Measurements from ENCODE around the gene GALNT6. TPM values are rescaled to one million over a fixed set of nuclear protein-coding genes. Genes with fewer than 3 reads are reported as not detected.

GALNT6 gene
- total and polyA plus RNA-seq, 9 of the 15 experiments (the other 6 are each of a cell fraction or from before 2014, with no cell fraction given), result 1.5 to 8.6 (median 5.1) TPM

Other genes starting within 250 kb of the GALNT6 start
Only the 7 nearest of the 8 such genes appear.
- 0.36 and 1.3 TPM in 2 replicates for gene POU6F1, start 173.3 kb downstream of the GALNT6 start, total RNA-seq (2014; rRNA removed)
- 1.4 and 2.0 TPM in 2 replicates for gene POU6F1, start 173.3 kb downstream of the GALNT6 start, total RNA-seq (2014; rRNA removed; fragmentation: Illumina TruSeq; extraction: Trizol)
- 0.98 and 1.1 TPM in 2 replicates for gene POU6F1, start 173.3 kb downstream of the GALNT6 start, total RNA-seq (2015; rRNA removed; fragmentation: Illumina TruSeq; extraction: Trizol)
- 3.3 and 4.0 TPM in 2 replicates for gene POU6F1, start 173.3 kb downstream of the GALNT6 start, total RNA-seq (2021)
- 3.0 and 3.4 TPM in 2 replicates for gene POU6F1, start 173.3 kb downstream of the GALNT6 start, polyA plus RNA-seq (2011; rRNA removed)
- gene POU6F1, start 173.3 kb downstream of the GALNT6 start, polyA plus RNA-seq (2014; fragmentation: Illumina TruSeq; extraction: Trizol), result 1.1 and 1.4 TPM in 2 replicates
- under 1 TPM; 0.14 to 0.25 TPM for gene POU6F1, start 173.3 kb downstream of the GALNT6 start, polyA plus RNA-seq (2014; fragmentation: Nextera tagmentation; extraction: Ambion mirVana)
- 0.78 and 1.4 TPM in 2 replicates for gene POU6F1, start 173.3 kb downstream of the GALNT6 start, polyA plus RNA-seq (2014; rRNA removed)
- gene DAZAP2, start 152.6 kb downstream of the GALNT6 start, total RNA-seq (2014; rRNA removed), result 111 and 116 TPM in 2 replicates
- 144 and 149 TPM in 2 replicates for gene DAZAP2, start 152.6 kb downstream of the GALNT6 start, total RNA-seq (2014; rRNA removed; fragmentation: Illumina TruSeq; extraction: Trizol)
- gene DAZAP2, start 152.6 kb downstream of the GALNT6 start, total RNA-seq (2015; rRNA removed; fragmentation: Illumina TruSeq; extraction: Trizol), result 194 and 195 TPM in 2 replicates
- 129 and 132 TPM in 2 replicates for gene DAZAP2, start 152.6 kb downstream of the GALNT6 start, total RNA-seq (2021)
- 329 and 342 TPM in 2 replicates for gene DAZAP2, start 152.6 kb downstream of the GALNT6 start, polyA plus RNA-seq (2011; rRNA removed)
- 276 and 289 TPM in 2 replicates for gene DAZAP2, start 152.6 kb downstream of the GALNT6 start, polyA plus RNA-seq (2014; fragmentation: Illumina TruSeq; extraction: Trizol)
- 100 to 1,000 TPM; 364 to 668 TPM for gene DAZAP2, start 152.6 kb downstream of the GALNT6 start, polyA plus RNA-seq (2014; fragmentation: Nextera tagmentation; extraction: Ambion mirVana)
- gene DAZAP2, start 152.6 kb downstream of the GALNT6 start, polyA plus RNA-seq (2014; rRNA removed), result 227 and 282 TPM in 2 replicates
- gene SMAGP, start 121.0 kb downstream of the GALNT6 start, total RNA-seq (2014; rRNA removed), result 23.1 and 26.4 TPM in 2 replicates
- 26.5 and 31.6 TPM in 2 replicates for gene SMAGP, start 121.0 kb downstream of the GALNT6 start, total RNA-seq (2014; rRNA removed; fragmentation: Illumina TruSeq; extraction: Trizol)
- 24.9 and 25.3 TPM in 2 replicates for gene SMAGP, start 121.0 kb downstream of the GALNT6 start, total RNA-seq (2015; rRNA removed; fragmentation: Illumina TruSeq; extraction: Trizol)
- gene SMAGP, start 121.0 kb downstream of the GALNT6 start, total RNA-seq (2021), result 29.7 and 35.9 TPM in 2 replicates
- 52.2 and 62.3 TPM in 2 replicates for gene SMAGP, start 121.0 kb downstream of the GALNT6 start, polyA plus RNA-seq (2011; rRNA removed)
- 45.9 and 53.9 TPM in 2 replicates for gene SMAGP, start 121.0 kb downstream of the GALNT6 start, polyA plus RNA-seq (2014; fragmentation: Illumina TruSeq; extraction: Trizol)
- 10 to 100 TPM; 26.0 to 29.9 TPM for gene SMAGP, start 121.0 kb downstream of the GALNT6 start, polyA plus RNA-seq (2014; fragmentation: Nextera tagmentation; extraction: Ambion mirVana)
- 33.6 and 35.3 TPM in 2 replicates for gene SMAGP, start 121.0 kb downstream of the GALNT6 start, polyA plus RNA-seq (2014; rRNA removed)
- 0.20 TPM in 1 of 2 replicates, not detected in the other for gene BIN2, start 67.2 kb downstream of the GALNT6 start, total RNA-seq (2014; rRNA removed)
- gene BIN2, start 67.2 kb downstream of the GALNT6 start, total RNA-seq (2014; rRNA removed; fragmentation: Illumina TruSeq; extraction: Trizol), result 0.18 and 0.38 TPM in 2 replicates
- 0.22 and 0.23 TPM in 2 replicates for gene BIN2, start 67.2 kb downstream of the GALNT6 start, total RNA-seq (2015; rRNA removed; fragmentation: Illumina TruSeq; extraction: Trizol)
- 0.29 and 0.45 TPM in 2 replicates for gene BIN2, start 67.2 kb downstream of the GALNT6 start, total RNA-seq (2021)
- gene BIN2, start 67.2 kb downstream of the GALNT6 start, polyA plus RNA-seq (2011; rRNA removed), result 0.20 and 0.28 TPM in 2 replicates
- gene BIN2, start 67.2 kb downstream of the GALNT6 start, polyA plus RNA-seq (2014; fragmentation: Illumina TruSeq; extraction: Trizol), result 0.33 and 0.39 TPM in 2 replicates
- gene BIN2, start 67.2 kb downstream of the GALNT6 start, polyA plus RNA-seq (2014; fragmentation: Nextera tagmentation; extraction: Ambion mirVana), result under 1 TPM; 0.04 to 0.11 TPM
- 0.28 and 0.30 TPM in 2 replicates for gene BIN2, start 67.2 kb downstream of the GALNT6 start, polyA plus RNA-seq (2014; rRNA removed)
- gene CELA1, start 44.7 kb downstream of the GALNT6 start, total RNA-seq (2014; rRNA removed), result not detected in 2 replicates
- gene CELA1, start 44.7 kb downstream of the GALNT6 start, total RNA-seq (2014; rRNA removed; fragmentation: Illumina TruSeq; extraction: Trizol), result not detected in 2 replicates
- not detected in 2 replicates for gene CELA1, start 44.7 kb downstream of the GALNT6 start, total RNA-seq (2015; rRNA removed; fragmentation: Illumina TruSeq; extraction: Trizol)
- gene CELA1, start 44.7 kb downstream of the GALNT6 start, total RNA-seq (2021), result 0.22 TPM in 1 of 2 replicates, not detected in the other
- not detected in 2 replicates for gene CELA1, start 44.7 kb downstream of the GALNT6 start, polyA plus RNA-seq (2011; rRNA removed)
- not detected in 2 replicates for gene CELA1, start 44.7 kb downstream of the GALNT6 start, polyA plus RNA-seq (2014; fragmentation: Illumina TruSeq; extraction: Trizol)
- under 1 TPM; 0.06 to 0.27 TPM for gene CELA1, start 44.7 kb downstream of the GALNT6 start, polyA plus RNA-seq (2014; fragmentation: Nextera tagmentation; extraction: Ambion mirVana)
- gene CELA1, start 44.7 kb downstream of the GALNT6 start, polyA plus RNA-seq (2014; rRNA removed), result not detected in 2 replicates
- 0.04 and 1.5 TPM in 2 replicates for gene SLC4A8, start 33.4 kb upstream of the GALNT6 start, total RNA-seq (2014; rRNA removed)
- gene SLC4A8, start 33.4 kb upstream of the GALNT6 start, total RNA-seq (2014; rRNA removed; fragmentation: Illumina TruSeq; extraction: Trizol), result 0.04 and 0.06 TPM in 2 replicates
- 0.07 and 0.41 TPM in 2 replicates for gene SLC4A8, start 33.4 kb upstream of the GALNT6 start, total RNA-seq (2015; rRNA removed; fragmentation: Illumina TruSeq; extraction: Trizol)
- not detected in 2 replicates for gene SLC4A8, start 33.4 kb upstream of the GALNT6 start, total RNA-seq (2021)
- gene SLC4A8, start 33.4 kb upstream of the GALNT6 start, polyA plus RNA-seq (2011; rRNA removed), result 0.35 and 0.62 TPM in 2 replicates
- 0.15 and 0.25 TPM in 2 replicates for gene SLC4A8, start 33.4 kb upstream of the GALNT6 start, polyA plus RNA-seq (2014; fragmentation: Illumina TruSeq; extraction: Trizol)
- gene SLC4A8, start 33.4 kb upstream of the GALNT6 start, polyA plus RNA-seq (2014; fragmentation: Nextera tagmentation; extraction: Ambion mirVana), result under 1 TPM in 1 of 2 experiments, not detected in 1; 0.06 TPM
- 0.12 and 0.24 TPM in 2 replicates for gene SLC4A8, start 33.4 kb upstream of the GALNT6 start, polyA plus RNA-seq (2014; rRNA removed)
- gene SCN8A, start 199.8 kb upstream of the GALNT6 start, total RNA-seq (2014; rRNA removed), result 0.20 and 0.23 TPM in 2 replicates
- gene SCN8A, start 199.8 kb upstream of the GALNT6 start, total RNA-seq (2014; rRNA removed; fragmentation: Illumina TruSeq; extraction: Trizol), result 0.15 and 0.83 TPM in 2 replicates
- 0.14 and 0.30 TPM in 2 replicates for gene SCN8A, start 199.8 kb upstream of the GALNT6 start, total RNA-seq (2015; rRNA removed; fragmentation: Illumina TruSeq; extraction: Trizol)
- 0.29 and 0.72 TPM in 2 replicates for gene SCN8A, start 199.8 kb upstream of the GALNT6 start, total RNA-seq (2021)
- gene SCN8A, start 199.8 kb upstream of the GALNT6 start, polyA plus RNA-seq (2011; rRNA removed), result 0.10 and 0.15 TPM in 2 replicates
- 0.15 and 0.19 TPM in 2 replicates for gene SCN8A, start 199.8 kb upstream of the GALNT6 start, polyA plus RNA-seq (2014; fragmentation: Illumina TruSeq; extraction: Trizol)
- gene SCN8A, start 199.8 kb upstream of the GALNT6 start, polyA plus RNA-seq (2014; fragmentation: Nextera tagmentation; extraction: Ambion mirVana), result under 1 TPM in 1 of 2 experiments, not detected in 1; 0.03 TPM
- gene SCN8A, start 199.8 kb upstream of the GALNT6 start, polyA plus RNA-seq (2014; rRNA removed), result 0.07 and 0.16 TPM in 2 replicates